Measurements from ENCODE around the gene DGLUCY.
"Not testable (repeated sequence)": the region's sequence is repeated elsewhere in the genome, so short reads cannot be mapped to it uniquely, and the experiment has no call there.

Gene DGLUCY

GRCh38 chr14:91113829-91114078 lies at the start of gene DGLUCY:
DGLUCY (plus strand) TSS chr14:91114073; CDS start chr14:91160295, 46,222 bp downstream.
- DNase-seq: peak; percentile 31

GRCh38 chr14:91065266-91065665 lies 48.6 kb upstream of the DGLUCY start:
- no peak for DNase-seq

- no peak for DNase-seq
Observed at GRCh38 chr14:91067186-91067585, 46.7 kb upstream of the DGLUCY start.

- no peak for DNase-seq
Observed at GRCh38 chr14:91068642-91069041, 45.2 kb upstream of the DGLUCY start.

- no peak for DNase-seq
Observed at GRCh38 chr14:91070572-91070971, 43.3 kb upstream of the DGLUCY start.

GRCh38 chr14:91075553-91075952 lies 38.3 kb upstream of the DGLUCY start:
- no peak for DNase-seq

- no peak for DNase-seq
Observed at GRCh38 chr14:91078095-91078737, 35.7 kb upstream of the DGLUCY start.

- DNase-seq: no peak
Observed at GRCh38 chr14:91080071-91080470, 33.8 kb upstream of the DGLUCY start.

- DNase-seq: no peak
Observed at GRCh38 chr14:91082282-91082681, 31.6 kb upstream of the DGLUCY start.

- no peak for DNase-seq
Observed at GRCh38 chr14:91084516-91084915, 29.4 kb upstream of the DGLUCY start.

GRCh38 chr14:91087470-91087869 lies 26.4 kb upstream of the DGLUCY start:
- not testable (repeated sequence) for DNase-seq

- DNase-seq: no peak
Observed at GRCh38 chr14:91088585-91089235, 25.2 kb upstream of the DGLUCY start.

- no peak for DNase-seq
Observed at GRCh38 chr14:91089958-91090535, 23.8 kb upstream of the DGLUCY start.

- no peak for DNase-seq
Observed at GRCh38 chr14:91090743-91091142, 23.1 kb upstream of the DGLUCY start.

GRCh38 chr14:91092073-91092472 lies 21.8 kb upstream of the DGLUCY start:
- no peak for DNase-seq

- not testable (repeated sequence) for DNase-seq
Observed at GRCh38 chr14:91093743-91094472, 20.0 kb upstream of the DGLUCY start.

GRCh38 chr14:91094772-91095171 lies 19.1 kb upstream of the DGLUCY start:
- no peak for DNase-seq

GRCh38 chr14:91095178-91095577 lies 18.7 kb upstream of the DGLUCY start:
- no peak for DNase-seq

- DNase-seq: not testable (repeated sequence)
Observed at GRCh38 chr14:91097657-91098056, 16.2 kb upstream of the DGLUCY start.

- DNase-seq: no peak
Observed at GRCh38 chr14:91098591-91098990, 15.3 kb upstream of the DGLUCY start.

GRCh38 chr14:91100102-91100501 lies 13.8 kb upstream of the DGLUCY start:
- DNase-seq: no peak

- DNase-seq: no peak
Observed at GRCh38 chr14:91103116-91103515, 10.8 kb upstream of the DGLUCY start.

GRCh38 chr14:91108941-91109611 lies 4.8 kb upstream of the DGLUCY start:
- DNase-seq: no peak
